HG03280 (cell line): ENCODE data around the gene PLRG1.
"Not testable (repeated sequence)": the region's sequence is repeated elsewhere in the genome, so short reads cannot be mapped to it uniquely, and the experiment has no call there.

Experiments
- ATAC-seq: cut with Tn5 transposase; IDR thresholded peaks from one replicate; pipeline ENCODE4 v1.9.1; 2021; ENCODE audit warnings: mild to moderate bottlenecking, moderate library complexity; ENCODE audit not compliant: unreplicated experiment

The PLRG1 gene

DNA sequence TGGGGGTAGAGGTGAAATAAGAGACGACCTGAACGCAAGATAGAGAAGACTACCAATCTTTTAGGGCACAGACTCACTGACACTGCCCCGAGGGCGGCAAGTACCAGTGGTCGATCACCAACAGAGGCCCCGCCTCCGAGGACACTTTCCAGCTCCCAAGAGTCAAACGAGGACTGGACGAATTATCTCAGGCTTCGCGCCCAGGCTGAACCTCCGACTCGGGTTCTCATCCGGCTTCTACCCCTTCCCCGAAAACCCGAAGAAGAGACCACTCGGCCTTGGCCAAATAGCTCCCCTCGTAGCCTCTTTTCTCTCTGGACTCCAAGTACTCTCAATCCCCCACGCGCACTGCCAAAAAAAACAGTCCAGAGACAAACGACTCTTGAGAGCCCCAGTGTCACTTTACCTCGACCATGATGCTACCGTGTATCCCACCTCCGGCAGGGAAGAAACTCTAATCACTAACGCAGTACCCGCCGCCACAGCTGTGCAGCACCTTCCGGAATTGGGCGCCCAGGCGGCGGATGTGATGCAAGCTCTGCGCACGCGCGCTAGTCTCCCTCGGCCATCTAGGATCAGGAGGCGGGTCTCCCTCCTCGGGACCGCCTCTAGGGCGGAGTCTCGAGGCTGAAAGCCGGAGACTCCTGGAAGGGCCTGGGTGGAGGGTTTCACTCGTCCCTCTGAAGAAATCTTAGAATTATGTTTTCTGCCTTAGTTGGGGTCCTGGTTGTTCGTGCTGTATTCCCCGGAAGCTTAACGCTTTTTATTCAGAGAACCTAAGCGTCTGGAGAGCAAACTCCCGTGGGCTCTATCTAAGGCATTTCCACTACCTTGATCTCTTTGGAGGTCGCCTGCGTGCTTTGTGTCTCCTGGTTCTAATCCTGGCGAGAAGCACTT lies at the start of gene PLRG1:
PLRG1 (minus strand) TSS at position 507 of the 897 bp plus-strand sequence; CDS start at position 415, 92 bp downstream.
- peak; percentile 99 for ATAC-seq

DNA sequence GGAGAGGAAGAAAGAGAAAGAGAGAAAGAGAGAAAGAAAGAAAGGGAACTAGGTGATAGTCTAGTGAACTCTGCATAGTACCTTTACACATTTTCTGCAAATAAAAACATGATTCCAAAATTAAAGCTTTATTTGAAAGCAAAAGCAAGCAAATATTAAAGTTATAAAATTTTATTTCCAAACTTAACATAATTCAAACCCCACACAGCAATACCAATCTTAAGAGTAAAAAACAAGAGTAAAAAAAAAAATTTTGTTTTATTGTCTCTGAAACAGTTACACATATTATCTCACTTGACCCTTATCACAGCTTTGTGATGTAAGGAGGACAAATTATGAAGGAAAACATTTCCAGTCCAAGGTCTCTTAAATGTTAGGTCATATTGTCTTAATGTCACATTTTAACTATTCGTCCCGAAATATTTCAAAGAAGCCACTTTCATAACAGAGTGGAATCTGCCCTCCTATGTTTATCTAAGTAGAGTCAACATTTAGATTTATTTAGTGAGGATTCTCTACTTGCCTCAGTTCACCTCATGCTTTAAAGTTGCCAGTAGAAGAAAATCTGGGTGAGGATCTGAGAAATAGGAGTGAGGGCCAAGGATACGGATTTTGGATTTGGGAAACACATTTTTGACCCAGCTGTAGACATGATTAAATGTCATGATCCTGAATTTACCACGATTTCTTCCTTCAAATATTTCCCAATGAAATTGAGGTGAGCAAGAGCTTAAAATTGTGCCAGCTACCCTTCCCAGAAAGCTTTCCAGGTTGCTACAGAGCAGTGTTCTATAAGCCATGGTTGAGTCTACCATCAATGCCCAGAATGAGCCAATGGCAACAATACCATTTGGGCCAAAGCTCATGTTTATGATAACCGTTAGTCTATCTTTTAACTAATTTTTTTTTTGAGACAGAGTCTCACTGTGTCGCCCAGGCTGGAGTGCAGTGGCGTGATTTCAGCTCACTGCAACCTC lies 47.9 kb upstream of the PLRG1 start:
- ATAC-seq, result no peak

DNA sequence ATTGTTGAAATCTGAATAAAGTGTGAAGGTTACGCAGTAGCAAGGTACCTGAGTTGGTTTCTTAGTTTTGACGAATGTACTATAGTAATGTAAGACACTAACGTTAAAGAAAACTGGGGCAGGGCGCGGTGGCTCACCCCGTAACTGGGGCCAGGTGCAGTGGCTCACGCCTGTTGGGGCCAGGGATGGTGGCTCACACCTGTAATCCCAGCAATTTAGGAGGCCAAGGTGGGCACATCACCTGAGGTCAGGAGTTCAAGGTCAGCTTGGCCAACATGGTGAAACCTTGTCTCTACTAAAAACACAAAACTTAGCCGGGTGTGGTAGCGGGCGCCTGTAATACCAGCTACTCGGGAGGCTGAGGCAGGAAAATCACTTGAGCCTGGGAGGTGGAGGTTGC lies 47.1 kb upstream of the PLRG1 start:
- not testable (repeated sequence) for ATAC-seq

- no peak for ATAC-seq
These were observed 45.6 kb upstream of the PLRG1 start for GRCh38 chr4:154595807-154596206.

GRCh38 chr4:154594343-154594742 lies 44.1 kb upstream of the PLRG1 start:
- not testable (repeated sequence) for ATAC-seq

- ATAC-seq, result no peak
These were observed 43.7 kb upstream of the PLRG1 start for GRCh38 chr4:154593868-154594267.

DNA sequence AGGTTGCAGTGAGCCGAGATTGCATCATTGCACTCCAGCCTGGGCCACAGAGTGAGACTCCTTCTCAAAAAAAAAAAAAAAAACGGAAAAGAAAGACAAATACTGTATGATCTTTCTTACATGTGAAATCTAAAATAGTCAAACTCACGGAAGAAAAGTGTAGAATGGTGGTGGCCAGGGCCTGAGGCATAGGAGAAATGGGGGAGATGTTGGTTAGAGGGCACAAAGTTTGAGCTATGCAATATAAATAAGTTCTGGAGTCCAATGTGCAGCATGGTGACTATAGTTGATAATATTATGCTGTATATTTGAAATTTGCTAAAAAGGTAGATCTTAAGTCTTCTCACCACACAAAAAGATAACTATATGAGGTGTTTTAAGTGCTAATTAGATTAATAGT lies 41.7 kb upstream of the PLRG1 start:
- no peak for ATAC-seq

DNA sequence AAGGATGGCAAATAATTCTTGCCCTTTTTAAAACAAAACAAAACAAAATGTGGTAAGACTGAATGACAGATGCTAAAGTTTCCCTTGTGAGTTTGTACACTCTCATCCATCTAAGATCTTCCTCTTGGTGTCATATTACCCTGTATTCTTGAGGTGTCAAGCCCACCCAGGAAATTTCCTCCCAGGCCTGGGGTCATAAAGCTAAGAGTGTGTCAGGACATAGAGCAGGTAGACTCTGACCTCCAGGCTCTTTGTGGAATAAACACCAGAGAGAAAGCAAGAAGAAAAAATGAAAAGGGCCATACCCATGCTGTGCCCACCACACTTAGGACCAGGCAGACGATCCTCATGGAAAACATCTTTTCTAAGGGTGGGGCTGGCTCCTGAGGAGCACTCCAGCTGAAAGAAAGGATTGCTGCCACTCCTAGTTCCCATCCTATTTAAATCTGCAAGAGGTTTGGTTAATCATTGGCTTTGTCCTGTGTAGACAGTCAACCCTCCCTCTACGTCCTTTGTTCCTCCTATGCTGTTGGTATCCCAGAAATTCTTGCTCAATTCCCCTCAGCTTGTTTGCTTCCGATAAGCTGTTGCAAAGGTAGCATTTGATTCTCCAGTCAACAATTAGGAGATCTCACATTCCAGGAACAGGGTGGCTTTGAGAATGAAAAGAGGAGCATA lies 40.3 kb upstream of the PLRG1 start, which contains the start of gene FGA:
FGA (minus strand) TSS at position 414 of the 678 bp plus-strand sequence; CDS start at position 359, 55 bp downstream.
- no peak for ATAC-seq

DNA sequence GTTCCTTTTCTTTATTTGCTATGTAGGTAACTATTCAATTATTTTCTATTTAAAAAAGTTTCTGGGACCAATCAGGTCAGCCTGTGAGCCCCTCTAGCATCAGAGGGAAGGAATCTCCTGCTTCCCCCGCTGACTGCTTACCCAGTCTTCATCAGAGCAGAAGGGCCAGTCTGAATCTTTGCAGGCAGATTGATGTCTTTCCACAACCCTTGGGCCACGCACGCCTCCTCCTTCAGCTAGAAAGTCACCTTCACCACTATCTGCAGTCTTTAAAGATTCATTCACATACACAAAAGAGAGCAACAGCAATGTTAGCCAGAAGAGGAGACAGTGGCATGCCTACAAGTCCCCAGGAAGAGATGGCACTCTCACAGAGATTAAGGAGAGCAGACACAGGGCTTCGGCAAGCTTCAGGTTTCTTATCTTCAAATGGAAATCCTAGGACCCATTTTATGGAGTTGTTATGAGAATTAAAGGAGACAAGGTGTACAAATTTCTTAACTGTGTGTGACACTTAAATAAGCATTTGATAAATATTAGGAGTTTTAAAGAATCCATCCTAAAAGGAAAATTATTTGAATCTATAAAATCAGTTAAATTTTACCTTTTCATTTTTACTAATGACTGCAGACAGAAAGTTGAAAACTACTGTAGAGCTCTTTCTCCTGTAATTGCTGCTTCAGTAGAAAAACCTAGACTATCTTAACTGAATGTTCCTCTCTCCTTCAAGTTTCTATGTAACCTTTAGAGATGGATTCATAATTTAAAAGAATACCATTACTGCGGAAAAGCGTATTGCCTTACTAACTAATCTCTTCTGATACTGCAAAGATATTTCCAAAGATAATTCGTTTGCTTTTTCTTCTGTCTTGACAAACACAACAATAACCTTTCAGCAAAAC lies 39.3 kb upstream of the PLRG1 start:
- no peak for ATAC-seq

DNA sequence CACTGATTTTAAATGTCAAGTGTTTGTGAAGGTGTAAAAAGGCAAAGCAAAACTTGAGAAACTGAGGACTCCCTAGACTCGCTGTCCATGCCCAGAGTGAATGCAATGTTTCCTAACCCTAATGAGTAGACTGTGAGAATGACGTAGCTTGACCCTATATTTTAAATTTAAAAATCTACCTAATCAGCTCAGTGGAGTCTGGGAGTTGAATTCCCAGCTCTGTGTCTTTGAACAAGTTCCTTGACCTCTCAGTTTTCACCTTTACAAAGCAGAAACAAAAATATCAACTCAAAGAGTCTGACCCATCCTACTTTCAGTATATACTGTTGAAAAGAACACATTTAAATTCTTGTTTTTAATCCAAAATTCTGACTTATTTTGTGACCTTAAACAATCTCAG lies 38.0 kb upstream of the PLRG1 start:
- ATAC-seq, result no peak

GRCh38 chr4:154586296-154587033 lies 36.3 kb upstream of the PLRG1 start:
- no peak for ATAC-seq

- ATAC-seq, result no peak
These were observed 35.3 kb upstream of the PLRG1 start for GRCh38 chr4:154585369-154586018.

DNA sequence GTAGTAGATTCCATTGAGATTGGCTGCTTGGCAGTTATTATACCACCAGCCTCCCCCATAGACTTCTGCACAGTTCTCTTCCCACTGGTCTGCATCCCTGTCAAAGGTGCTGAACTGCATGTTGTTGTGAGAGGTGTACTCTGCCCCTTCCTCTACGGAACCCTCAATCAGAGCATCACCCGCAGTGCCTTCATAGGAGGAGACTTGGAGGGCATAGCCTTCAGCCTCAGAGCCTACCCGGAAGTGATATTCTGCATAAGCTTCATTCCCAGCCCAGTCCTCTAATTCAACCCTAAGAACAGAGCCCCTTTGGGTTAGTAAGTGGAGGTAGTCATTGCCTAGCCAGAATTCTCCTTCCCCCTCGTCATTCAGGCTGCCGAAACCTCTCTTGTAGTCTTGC lies 34.1 kb upstream of the PLRG1 start:
- no peak for ATAC-seq

- ATAC-seq, result no peak
These were observed 33.5 kb upstream of the PLRG1 start for GRCh38 chr4:154583677-154584076.

- ATAC-seq, result no peak
These were observed 33.0 kb upstream of the PLRG1 start for GRCh38 chr4:154583230-154583629.

DNA sequence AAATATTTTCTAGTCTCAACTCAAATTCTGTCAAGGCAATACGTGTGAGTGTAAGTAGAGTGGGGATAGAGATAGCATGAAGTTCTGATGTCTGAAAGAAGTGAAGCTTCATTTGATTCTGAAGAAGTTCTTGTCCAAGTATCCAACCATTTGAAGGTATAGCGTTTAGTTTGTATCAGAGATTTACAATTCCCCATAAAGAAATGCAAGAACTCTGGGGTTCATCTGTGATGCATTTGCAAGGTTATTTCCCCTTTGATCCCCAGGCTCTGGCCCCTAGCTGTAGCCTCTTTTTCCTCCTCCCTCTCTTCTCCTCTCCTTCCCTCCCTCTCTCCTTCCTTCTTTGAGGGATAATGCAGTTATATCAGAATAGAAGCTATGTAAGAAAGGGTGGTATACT lies 32.5 kb upstream of the PLRG1 start:
- ATAC-seq, result no peak

DNA sequence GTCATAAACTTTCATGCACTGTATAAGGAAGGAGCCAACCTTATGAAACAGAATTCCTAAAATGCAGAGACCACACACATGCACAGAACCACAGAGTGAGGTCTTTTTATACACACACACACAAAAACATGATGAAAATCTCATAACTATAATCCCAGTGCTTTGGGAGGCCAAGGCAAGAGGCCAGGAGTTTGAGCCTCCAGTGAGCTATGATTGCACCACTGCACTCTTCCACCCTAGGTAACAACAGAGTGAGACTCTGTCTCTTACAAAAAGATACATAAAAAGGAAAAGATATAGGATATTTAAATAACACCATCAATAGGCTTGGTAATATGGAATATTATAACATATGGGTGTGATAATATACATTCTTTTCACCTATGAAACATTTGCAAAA lies 29.7 kb upstream of the PLRG1 start:
- no peak for ATAC-seq

GRCh38 chr4:154578919-154579318 lies 28.7 kb upstream of the PLRG1 start:
- ATAC-seq, result no peak

GRCh38 chr4:154577324-154577723 lies 27.1 kb upstream of the PLRG1 start:
- no peak for ATAC-seq
